CD4-positive, alpha-beta T cell (primary cell): ENCODE measurements around the gene RAPSN. TPM values are rescaled to one million over a fixed set of nuclear protein-coding genes. Genes with fewer than 3 reads are reported as not detected.

Experiments used
- ATAC-seq: fragments of 200-7000 bp; cut with Tn5 transposase; one replicate; pipeline ENCODE4 v1.10.0; 2022; ENCODE audit warnings: mild to moderate bottlenecking; ENCODE audit not compliant: poor library complexity
- CTCF ChIA-PET: fragments of 350-600 bp; sonication (Branson Sonifier 250); formaldehyde crosslinking; loops from one replicate; lab custom pipeline; 2021; ENCODE audit warnings: antibody characterized with exemption, inconsistent platforms; lab: Charles Lee
- POLR2A ChIA-PET: fragments of 350-600 bp; sonication (Branson Sonifier 250); formaldehyde crosslinking; loops from one replicate; lab custom pipeline; 2021; ENCODE audit warnings: antibody characterized with exemption, inconsistent platforms; lab: Charles Lee
- DNase-seq, 14 experiments: peaks; one replicate each; pipeline ENCODE4 v3.0.0-alpha.2; 2013 to 2020; ENCODE audit warnings: mixed read lengths in 2 of 14
- H3K27ac ChIP-seq, 2 donors: one replicate each; pipeline versions ENCODE4 v1.5.1 to v1.7.0; 2013; ENCODE audit warnings: low read length in 2 of 2, low read depth in 1 of 2, mild to moderate bottlenecking in 1 of 2
- H3K27me3 ChIP-seq, 2 experiments: 1 replicate in 1 of 2; 2 replicates in 1 of 2; pipeline versions ENCODE4 v1.6.1 to v1.7.0; 2013; ENCODE audit warnings: low read length in 2 of 2, control low read depth in 1 of 2, mild to moderate bottlenecking in 1 of 2, moderate library complexity in 1 of 2; ENCODE audit not compliant: insufficient read depth in 2 of 2, control insufficient read depth in 1 of 2
- H3K36me3 ChIP-seq: one replicate; pipeline ENCODE4 v1.6.1; 2013; ENCODE audit warnings: low read length, control low read depth; ENCODE audit not compliant: insufficient read depth
- H3K4me1 ChIP-seq: one replicate; pipeline ENCODE4 v1.6.1; 2013; ENCODE audit warnings: low read length, control low read depth; ENCODE audit not compliant: insufficient read depth
- H3K4me3 ChIP-seq: one replicate; pipeline ENCODE4 v1.5.1; 2013; ENCODE audit warnings: mild to moderate bottlenecking, low read length, moderate library complexity
- H3K9me3 ChIP-seq, 2 experiments: 1 replicate in 1 of 2; 2 replicates in 1 of 2; pipeline versions ENCODE4 v1.6.1 to v1.7.0; 2013; ENCODE audit warnings: low read length in 2 of 2, mild to moderate bottlenecking in 2 of 2, control low read depth in 1 of 2, moderate library complexity in 1 of 2; ENCODE audit not compliant: control insufficient read depth in 1 of 2, insufficient read depth in 1 of 2
- H3K27ac Mint-ChIP-seq: one replicate; pipeline ENCODE4 v1.8.0; 2020; ENCODE audit warnings: mixed read lengths
- H3K27me3 Mint-ChIP-seq: one replicate; pipeline ENCODE4 v1.8.0; 2021; ENCODE audit warnings: mixed read lengths
- H3K36me3 Mint-ChIP-seq: one replicate; pipeline ENCODE4 v1.8.0; 2021; ENCODE audit warnings: low read depth, mixed read lengths
- H3K4me1 Mint-ChIP-seq: one replicate; pipeline ENCODE4 v1.8.0; 2021; ENCODE audit warnings: low read depth, mixed read lengths
- H3K4me3 Mint-ChIP-seq: one replicate; pipeline ENCODE4 v1.8.0; 2020; ENCODE audit warnings: mild to moderate bottlenecking, mixed read lengths
- H3K9me3 Mint-ChIP-seq: one replicate; pipeline ENCODE4 v1.8.0; 2020; ENCODE audit warnings: mixed read lengths
- CTCF ChIP-seq: fragments of 200-600 bp; IDR thresholded peaks from one replicate; pipeline ENCODE4 v1.8.0; 2022; ENCODE audit warnings: antibody characterized with exemption, mild to moderate bottlenecking
- intact Hi-C, 2 experiments: fragments of 100-400 bp; cut with DNase I in 1 of 2; cut with micrococcal nuclease in 1 of 2; formaldehyde crosslinking; loops; one replicate each; pipeline versions ENCODE4 v1.15.1 to v1.9.0; 2023 to 2025; cut with DNase I, micrococcal nuclease
- total RNA-seq, 174 experiments: library from RNA in 2 of 174; stranded (reverse) in 2 of 174; gene quantifications; one replicate each; pipeline ENCODE4 v1.2.3 and lab custom pipeline; 2021 to 2026

The RAPSN gene
- total RNA-seq, 2 experiments from 2014 or later = 0.56 to 0.85 TPM

- peak overlapping the region; percentile 12 for H3K27ac Mint-ChIP-seq
- no peaks in the 10 kb centered on the region for H3K9me3 Mint-ChIP-seq
- Histone ChIP-seq H3K36me3 (peaks cover 91% of the 10 kb centered on the region), H3K4me1 (no peaks in the 10 kb centered on the region), H3K9me3 (no peaks in the 10 kb centered on the region), H3K27ac (no peak overlapping the region), H3K27me3 (no peaks in the 10 kb centered on the region), H3K4me3 (no peak overlapping the region)
- ATAC-seq = no peak
- H3K4me3 Mint-ChIP-seq = no peak overlapping the region
- H3K36me3 Mint-ChIP-seq = peaks cover 97% of the 10 kb centered on the region
- intact Hi-C loops = no loop called here
- TF ChIP-seq CTCF = no peak
- ChIA-PET POLR2A (no interaction called here), CTCF (interaction anchor here (0.6 to 1.6 kb wide), 2 partner anchors 8 to 953 kb away, joined by 3 to 4 read pairs; no protein-coding TSS in a partner anchor)
- H3K27me3 Mint-ChIP-seq = no peaks in the 10 kb centered on the region
- DNase-seq = no peak
- H3K4me1 Mint-ChIP-seq = no peaks in the 10 kb centered on the region
Measured at GRCh38 chr11:47478651-47479329, 29.9 kb upstream of the RAPSN start.

- ChIA-PET CTCF (interaction anchor here (1.6 kb wide), 1 partner anchor 10 kb away, joined by 4 read pairs; no protein-coding TSS in a partner anchor), POLR2A (no interaction called here)
- H3K27ac Mint-ChIP-seq = no peak overlapping the region
- Histone ChIP-seq H3K27me3 (no peaks in the 10 kb centered on the region), H3K27ac (no peak overlapping the region), H3K4me3 (no peak overlapping the region), H3K36me3 (peaks cover 91% of the 10 kb centered on the region), H3K4me1 (no peaks in the 10 kb centered on the region), H3K9me3 (no peaks in the 10 kb centered on the region)
- ATAC-seq (no peak), DNase-seq (no peak)
- H3K4me3 Mint-ChIP-seq = no peak overlapping the region
- no peaks in the 10 kb centered on the region for H3K4me1 Mint-ChIP-seq
- H3K9me3 Mint-ChIP-seq = no peaks in the 10 kb centered on the region
- TF ChIP-seq CTCF = no peak
- peaks cover 97% of the 10 kb centered on the region for H3K36me3 Mint-ChIP-seq
- intact Hi-C loops = no loop called here
- H3K27me3 Mint-ChIP-seq = no peaks in the 10 kb centered on the region
Measured at GRCh38 chr11:47477753-47478152, 28.8 kb upstream of the RAPSN start.

GRCh38 chr11:47477323-47477722, 28.4 kb upstream of the RAPSN start:
- no peak for TF ChIP-seq CTCF
- Mint-ChIP-seq H3K27ac (no peak overlapping the region), H3K27me3 (no peaks in the 10 kb centered on the region), H3K4me1 (no peaks in the 10 kb centered on the region), H3K36me3 (peaks cover 97% of the 10 kb centered on the region), H3K9me3 (no peaks in the 10 kb centered on the region), H3K4me3 (no peak overlapping the region)
- Histone ChIP-seq H3K9me3 (no peaks in the 10 kb centered on the region), H3K27me3 (no peaks in the 10 kb centered on the region), H3K4me1 (no peaks in the 10 kb centered on the region), H3K36me3 (peaks cover 91% of the 10 kb centered on the region), H3K27ac (no peak overlapping the region), H3K4me3 (no peak overlapping the region)
- POLR2A ChIA-PET = no interaction called here
- CTCF ChIA-PET = no interaction called here
- intact Hi-C loops = no loop called here
- ATAC-seq = no peak
- no peak for DNase-seq
